Hepatocyte (in vitro differentiated cells): ENCODE results near the gene HOTAIR.

Source experiments
- CTCF ChIP-seq: fragments of 200-600 bp; sonication (generic); IDR thresholded peaks from 2 replicates; pipeline ENCODE4 v1.5.1; 2016; ENCODE audit warnings: antibody characterized with exemption, mild to moderate bottlenecking; ENCODE audit not compliant: poor library complexity
- EZH2 ChIP-seq: fragments of 200-600 bp; sonication (generic); IDR thresholded peaks from 2 replicates; pipeline ENCODE4 v1.6.1; 2016; ENCODE audit warnings: antibody characterized with exemption, mild to moderate bottlenecking, borderline replicate concordance
- EZH2phosphoT487 ChIP-seq: fragments of 200-600 bp; sonication (generic); IDR thresholded peaks from one replicate; pipeline ENCODE4 v1.6.1; 2018; ENCODE audit warnings: antibody characterized with exemption, mild to moderate bottlenecking, low read depth, moderate library complexity; ENCODE audit not compliant: unreplicated experiment, severe bottlenecking

GRCh38 chr12:53971686-53972085 is 3.1 kb downstream of the HOTAIR start:
- no peak for TF ChIP-seq CTCF
- no peak for TF ChIP-seq EZH2
- TF ChIP-seq EZH2phosphoT487: no peak
